Liver (tissue), 9 donors: ENCODE measurements around the gene PRKAR1B. TPM values are rescaled to one million over a fixed set of nuclear protein-coding genes. Genes with fewer than 3 reads are reported as not detected.
A peak's percentile ranks its signal among the peaks of the same experiment; 100 is the strongest.

Experiments used
- DNase-seq: peaks from one replicate; pipeline ENCODE4 v3.0.0-alpha.2; 2017; ENCODE audit warnings: low spot score
- H3K27ac ChIP-seq, 2 donors: one replicate each; pipeline ENCODE4 v1.7.0; 2013; ENCODE audit warnings: inconsistent platforms in 2 of 2, low read length in 2 of 2, control low read depth in 1 of 2, low read depth in 1 of 2, mild to moderate bottlenecking in 1 of 2
- H3K27me3 ChIP-seq, 4 donors: one replicate each; pipeline versions ENCODE4 v1.6.1 to v1.7.0; 2013; ENCODE audit warnings: low read length in 3 of 4, inconsistent platforms in 1 of 4, mild to moderate bottlenecking in 1 of 4, moderate library complexity in 1 of 4; ENCODE audit not compliant: control insufficient read depth in 4 of 4, insufficient read depth in 4 of 4
- H3K36me3 ChIP-seq, 4 donors: one replicate each; pipeline versions ENCODE4 v1.6.1 to v1.7.0; 2013; ENCODE audit warnings: low read length in 3 of 4, mild to moderate bottlenecking in 3 of 4, low read depth in 1 of 4, moderate library complexity in 1 of 4; ENCODE audit not compliant: control insufficient read depth in 4 of 4, insufficient read depth in 3 of 4
- H3K4me1 ChIP-seq, 4 donors: one replicate each; pipeline versions ENCODE4 v1.6.1 to v1.7.0; 2013; ENCODE audit warnings: low read length in 3 of 4, mild to moderate bottlenecking in 3 of 4, moderate library complexity in 1 of 4; ENCODE audit not compliant: control insufficient read depth in 4 of 4, insufficient read depth in 4 of 4
- H3K4me3 ChIP-seq, 3 donors: one replicate each; pipeline versions ENCODE4 v1.6.1 to v1.7.0; 2013; ENCODE audit warnings: low read length in 3 of 3, control low read depth in 1 of 3, low read depth in 1 of 3, mild to moderate bottlenecking in 1 of 3
- H3K9ac ChIP-seq, 2 donors: one replicate each; pipeline ENCODE4 v1.7.0; 2013; ENCODE audit warnings: low read length in 2 of 2, mild to moderate bottlenecking in 2 of 2, moderate library complexity in 2 of 2, control low read depth in 1 of 2, low read depth in 1 of 2
- H3K9me3 ChIP-seq, 4 donors: one replicate each; pipeline versions ENCODE4 v1.6.1 to v1.7.0; 2013; ENCODE audit warnings: low read length in 3 of 4; ENCODE audit not compliant: control insufficient read depth in 4 of 4
- ATF3 ChIP-seq: IDR thresholded peaks from 2 replicates; pipeline ENCODE4 v1.6.1; 2016; ENCODE audit warnings: antibody characterized with exemption
- CTCF ChIP-seq: fragments of 150-350 bp; IDR thresholded peaks from 2 replicates; pipeline ENCODE4 v1.5.1; 2017; ENCODE audit warnings: improper control_type of control experiment, low read depth, low read length; ENCODE audit not compliant: missing input control
- EGR1 ChIP-seq, 2 donors: IDR thresholded peaks; 2 replicates each; pipeline ENCODE4 v1.6.1; 2016 to 2018; ENCODE audit warnings: antibody characterized with exemption in 2 of 2, low read depth in 2 of 2
- FOXA1 ChIP-seq: IDR thresholded peaks from 2 replicates; pipeline ENCODE4 v1.6.1; 2016; ENCODE audit warnings: antibody characterized with exemption
- FOXA2 ChIP-seq: IDR thresholded peaks from 2 replicates; pipeline ENCODE4 v1.6.1; 2016; ENCODE audit warnings: antibody characterized with exemption
- GABPA ChIP-seq, 2 donors: IDR thresholded peaks in 1 of 2; conservative IDR thresholded peaks in 1 of 2; 2 replicates each; pipeline ENCODE4 v1.6.1; 2016; ENCODE audit warnings: antibody characterized with exemption in 2 of 2, mild to moderate bottlenecking in 1 of 2, moderate library complexity in 1 of 2
- HNF4A ChIP-seq, 2 donors: conservative IDR thresholded peaks; 2 replicates each; pipeline ENCODE4 v1.6.1; 2016; ENCODE audit warnings: antibody characterized with exemption in 2 of 2, mild to moderate bottlenecking in 2 of 2
- HNF4G ChIP-seq: IDR thresholded peaks from 2 replicates; pipeline ENCODE4 v1.6.1; 2016; ENCODE audit warnings: antibody characterized with exemption
- JUND ChIP-seq, 2 donors: IDR thresholded peaks; 2 replicates each; pipeline ENCODE4 v1.6.1; 2016; ENCODE audit warnings: antibody characterized with exemption in 2 of 2
- MAX ChIP-seq: IDR thresholded peaks from 2 replicates; pipeline ENCODE4 v1.6.1; 2016; ENCODE audit warnings: antibody characterized with exemption
- NR2F2 ChIP-seq: IDR thresholded peaks from 2 replicates; pipeline ENCODE4 v1.6.1; 2016; ENCODE audit warnings: antibody characterized with exemption
- RAD21 ChIP-seq, 2 donors: IDR thresholded peaks; 2 replicates each; pipeline ENCODE4 v1.6.1; 2016; ENCODE audit warnings: antibody characterized with exemption in 2 of 2, mild to moderate bottlenecking in 2 of 2
- REST ChIP-seq: IDR thresholded peaks from 2 replicates; pipeline ENCODE4 v1.6.1; 2016; ENCODE audit warnings: antibody characterized with exemption, mild to moderate bottlenecking
- RXRA ChIP-seq, 2 donors: IDR thresholded peaks; 2 replicates each; pipeline ENCODE4 v1.6.1; 2017 to 2018; ENCODE audit warnings: antibody characterized with exemption in 2 of 2, mild to moderate bottlenecking in 1 of 2
- SP1 ChIP-seq: IDR thresholded peaks from 2 replicates; pipeline ENCODE4 v1.6.1; 2018; ENCODE audit warnings: antibody characterized with exemption, mild to moderate bottlenecking
- TAF1 ChIP-seq: conservative IDR thresholded peaks from 2 replicates; pipeline ENCODE4 v1.6.1; 2016; ENCODE audit warnings: antibody characterized with exemption, mild to moderate bottlenecking
- YY1 ChIP-seq: IDR thresholded peaks from 2 replicates; pipeline ENCODE4 v1.6.1; 2016; ENCODE audit warnings: antibody characterized with exemption, mild to moderate bottlenecking
- ZBTB33 ChIP-seq: IDR thresholded peaks from 2 replicates; pipeline ENCODE4 v1.6.1; 2016; ENCODE audit warnings: antibody characterized with exemption
- WGBS: extraction: QIAGEN DNeasy Blood & Tissue Kit; methylation state at CpG from one replicate; pipeline ENCODE4 v1.1.7; 2013; 5-methylcytosine and 5-hydroxymethylcytosine counted together
- polyA plus RNA-seq, 2 donors: library from polyadenylated mRNA; stranded (reverse) in 1 of 2; unstranded in 1 of 2; fragments of 200-250 nt in 1 of 2; fragments of >200 nt in 1 of 2; fragmentation: Nextera tagmentation in 1 of 2; extraction: Ambion mirVana in 1 of 2; gene quantifications; one replicate each; pipeline versions ENCODE4 v1.2.1 to v1.2.3, GENCODE V29; 2013 to 2015
- total RNA-seq, 2 donors: library from RNA; depleted of rRNA; stranded (reverse); fragments of >200 nt; gene quantifications; one replicate each; pipeline ENCODE4 v1.2.3, GENCODE V29; 2014
- donor health status: healthy.
- donor health status: healthy.
- donor health status: healthy.
- donor health status: healthy.
- donor health status: healthy.

The PRKAR1B gene
- total and polyA plus RNA-seq, 4 donors: 11.1 to 14.4 (median 12.4) TPM

DNA sequence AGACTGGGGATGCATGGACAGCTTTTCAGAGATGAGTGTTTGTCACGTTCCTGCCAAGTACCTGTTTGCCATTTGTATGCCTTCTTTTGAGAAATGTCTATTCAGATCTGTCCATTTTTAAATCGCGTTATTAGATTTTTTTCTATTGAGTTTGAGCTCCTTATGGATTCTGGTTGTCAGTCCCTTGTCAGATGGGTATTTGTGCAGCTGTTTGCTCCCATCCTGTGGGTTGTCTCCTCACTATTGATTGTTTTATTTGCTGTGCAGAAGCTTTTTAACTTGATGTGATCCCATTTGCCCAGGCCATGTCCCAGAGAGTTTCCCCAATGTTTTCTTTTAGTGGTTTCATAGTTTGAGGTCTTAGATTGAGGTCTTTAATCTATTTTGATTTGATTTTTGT, 5.5 kb upstream of the PRKAR1B start:
- H3K36me3 ChIP-seq: peaks cover 0 to 6% (median 2%) of the 10 kb centered on the region in 4 donors
- H3K4me3 ChIP-seq: no peak overlapping the region
- 78% methylated on average over 3 of the region's 3 CpGs for WGBS
- peaks cover 0 to 7% (median 2%) of the 10 kb centered on the region in 4 donors for H3K9me3 ChIP-seq
- H3K9ac ChIP-seq: no peak overlapping the region
- TF ChIP-seq REST (no peak), YY1 (no peak), HNF4A (conservative IDR thresholded peaks at IDR 0.05) (no peak), NR2F2 (no peak), ATF3 (no peak), ZBTB33 (peak; percentile 19), SP1 (no peak), RAD21 (IDR thresholded peaks at IDR 0.05) (no peak), FOXA1 (no peak), RXRA (IDR thresholded peaks at IDR 0.05) (no peak), MAX (no peak), JUND (IDR thresholded peaks at IDR 0.05) (peak in 1 of 2 donors; percentile 9), CTCF (no peak), HNF4G (no peak), GABPA (IDR thresholded peaks at IDR 0.05 in 1 of 2, conservative IDR thresholded peaks at IDR 0.05 in 1 of 2) (peak in 1 of 2 donors; percentile 20), FOXA2 (no peak), EGR1 (IDR thresholded peaks at IDR 0.05; ENCODE audit: low read depth in 2 of 2) (no peak), TAF1 (no peak)
- DNase-seq: no peak
- H3K4me1 ChIP-seq: peaks cover 2 to 15% (median 9%) of the 10 kb centered on the region in 4 donors
- H3K27me3 ChIP-seq: no peaks in the 10 kb centered on the region
- H3K27ac ChIP-seq: no peak overlapping the region
